HL-60 (cell line): ENCODE measurements around the gene GHRH.

Source experiments
- DNase-seq, 2 experiments: peaks; one replicate each; pipeline ENCODE4 v3.0.0-alpha.2; 2010 to 2020; ENCODE audit warnings: low read depth in 1 of 2, low spot score in 1 of 2
- H3K27ac ChIP-seq: fragments of 250-450 bp; sonication (Bioruptor Pico); replicated peaks from 2 replicates; pipeline ENCODE4 v1.5.1; 2020; ENCODE audit warnings: mild to moderate bottlenecking, moderate library complexity
- H3K27me3 ChIP-seq: fragments of 250-450 bp; sonication (Bioruptor Pico); 2 replicates; pipeline ENCODE4 v1.5.1; 2021; ENCODE audit warnings: mild to moderate bottlenecking, moderate library complexity; ENCODE audit not compliant: insufficient read depth, poor library complexity, severe bottlenecking
- H3K4me3 ChIP-seq: replicated peaks from 2 replicates; pipeline ENCODE4 v1.5.1; 2011; ENCODE audit warnings: mild to moderate bottlenecking, control low read depth, low read length; ENCODE audit not compliant: insufficient read depth
- CTCF ChIP-seq: IDR thresholded peaks from one replicate; pipeline ENCODE4 v1.5.1; 2011; ENCODE audit warnings: low read length, control low read depth, inconsistent platforms; ENCODE audit not compliant: insufficient read depth
- GABPA ChIP-seq: IDR thresholded peaks from 2 replicates; pipeline ENCODE4 v1.6.1; 2012; ENCODE audit warnings: low read depth
- POLR2AphosphoS5 ChIP-seq: IDR thresholded peaks from 2 replicates; pipeline ENCODE4 v1.6.1; 2012; ENCODE audit warnings: low read depth
- REST ChIP-seq: IDR thresholded peaks from 2 replicates; pipeline ENCODE4 v1.6.1; 2012; ENCODE audit warnings: low read depth; ENCODE audit not compliant: insufficient replicate concordance
- SPI1 ChIP-seq: IDR thresholded peaks from 2 replicates; pipeline ENCODE4 v1.6.1; 2012; ENCODE audit warnings: low read depth, mild to moderate bottlenecking, borderline replicate concordance

The GHRH gene

GRCh38 chr20:37229357-37229756, 32.3 kb downstream of the GHRH start:
- no peaks in the 10 kb centered on the region for H3K27me3 ChIP-seq
- H3K27ac ChIP-seq, result no peak overlapping the region
- TF ChIP-seq SPI1, result no peak
- no peak overlapping the region for H3K4me3 ChIP-seq
- no peak for DNase-seq

GRCh38 chr20:37228656-37229055, 33.0 kb downstream of the GHRH start:
- no peak overlapping the region for H3K27ac ChIP-seq
- H3K4me3 ChIP-seq, result no peak overlapping the region

GRCh38 chr20:37228082-37228481, 33.5 kb downstream of the GHRH start:
- TF ChIP-seq POLR2AphosphoS5 (no peak), CTCF (no peak), REST (no peak), SPI1 (no peak), GABPA (no peak)
- DNase-seq, result no peak
- no peak overlapping the region for H3K27ac ChIP-seq
- no peak overlapping the region for H3K4me3 ChIP-seq
- H3K27me3 ChIP-seq, result no peaks in the 10 kb centered on the region

More at GRCh38 chr20:37228656-37229055, 33.0 kb downstream of the GHRH start:
- no peak for DNase-seq
- H3K27me3 ChIP-seq, result no peaks in the 10 kb centered on the region
- no peak for TF ChIP-seq SPI1
- TF ChIP-seq CTCF, result no peak
- no peak for TF ChIP-seq GABPA
- no peak for TF ChIP-seq POLR2AphosphoS5
- no peak for TF ChIP-seq REST

- TF ChIP-seq CTCF (no peak), GABPA (no peak), POLR2AphosphoS5 (no peak), REST (no peak), SPI1 (no peak)
- Histone ChIP-seq H3K4me3 (no peak overlapping the region), H3K27ac (no peak overlapping the region), H3K27me3 (no peaks in the 10 kb centered on the region)
- no peak for DNase-seq
These were observed 34.7 kb downstream of the GHRH start for GRCh38 chr20:37226889-37227288.
